Measurements from ENCODE around the gene DPYSL3.

GRCh38 chr5:147510885-147511284 lies 1.0 kb upstream of the DPYSL3 start:
- TF ChIP-seq CTCF (IDR thresholded peaks at IDR 0.05) (no peak), POLR2A (IDR thresholded peaks at IDR 0.05) (no peak)

Data from tibial nerve (tissue), 3 donors.